ENCODE results near the gene ZNF529. TPM values are rescaled to one million over a fixed set of nuclear protein-coding genes. Genes with fewer than 3 reads are reported as not detected.

The ZNF529 gene
- total and polyA plus RNA-seq, 10 of the 15 experiments (the other 5 are each of a cell fraction or from before 2014, with no cell fraction given): 1.8 to 12.5 (median 4.5) TPM

DNA sequence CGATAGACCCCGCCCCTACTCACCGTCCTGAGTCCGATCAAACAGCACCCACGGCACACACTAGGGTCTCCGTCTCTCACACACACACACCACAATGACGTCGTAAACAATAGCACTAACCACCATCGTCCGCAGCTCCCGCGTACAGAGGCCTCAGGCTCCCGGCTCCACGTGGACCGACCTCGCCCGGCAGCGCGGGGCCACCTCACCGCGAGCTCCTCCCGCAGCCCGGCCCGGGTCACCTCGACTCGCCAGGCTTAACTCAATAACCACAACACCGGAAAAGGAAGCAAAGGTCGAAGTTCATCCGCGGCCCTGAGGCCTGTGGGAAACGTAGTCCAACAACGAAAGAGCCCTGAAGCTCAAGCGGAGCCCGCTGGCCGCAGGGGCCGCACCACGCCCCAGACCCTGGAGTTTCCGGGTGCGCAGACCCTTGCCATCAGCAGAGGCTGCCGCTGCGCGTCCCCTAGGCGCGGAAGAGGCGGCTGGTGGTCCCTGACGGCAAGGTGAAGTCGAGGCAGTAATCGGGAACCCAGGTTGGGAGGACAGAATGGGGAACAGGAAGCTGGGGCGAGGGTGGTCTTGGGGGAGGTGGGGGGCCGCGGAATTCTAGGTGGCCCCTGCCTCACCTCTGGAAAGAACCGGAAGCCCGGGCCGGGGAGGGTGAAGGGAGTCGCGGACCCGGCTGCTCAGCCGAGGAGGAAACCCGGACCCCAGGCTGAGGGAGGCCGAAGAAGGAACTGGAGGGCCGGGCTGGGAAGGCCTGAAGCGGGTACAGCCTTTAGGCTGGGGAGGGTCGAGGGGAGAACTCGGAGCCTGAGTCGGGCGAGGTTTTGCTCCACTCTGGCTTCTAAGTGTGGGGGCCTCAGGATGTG, at the start of gene ZNF529 (continued):
- TF ChIP-seq, protein P1, sequence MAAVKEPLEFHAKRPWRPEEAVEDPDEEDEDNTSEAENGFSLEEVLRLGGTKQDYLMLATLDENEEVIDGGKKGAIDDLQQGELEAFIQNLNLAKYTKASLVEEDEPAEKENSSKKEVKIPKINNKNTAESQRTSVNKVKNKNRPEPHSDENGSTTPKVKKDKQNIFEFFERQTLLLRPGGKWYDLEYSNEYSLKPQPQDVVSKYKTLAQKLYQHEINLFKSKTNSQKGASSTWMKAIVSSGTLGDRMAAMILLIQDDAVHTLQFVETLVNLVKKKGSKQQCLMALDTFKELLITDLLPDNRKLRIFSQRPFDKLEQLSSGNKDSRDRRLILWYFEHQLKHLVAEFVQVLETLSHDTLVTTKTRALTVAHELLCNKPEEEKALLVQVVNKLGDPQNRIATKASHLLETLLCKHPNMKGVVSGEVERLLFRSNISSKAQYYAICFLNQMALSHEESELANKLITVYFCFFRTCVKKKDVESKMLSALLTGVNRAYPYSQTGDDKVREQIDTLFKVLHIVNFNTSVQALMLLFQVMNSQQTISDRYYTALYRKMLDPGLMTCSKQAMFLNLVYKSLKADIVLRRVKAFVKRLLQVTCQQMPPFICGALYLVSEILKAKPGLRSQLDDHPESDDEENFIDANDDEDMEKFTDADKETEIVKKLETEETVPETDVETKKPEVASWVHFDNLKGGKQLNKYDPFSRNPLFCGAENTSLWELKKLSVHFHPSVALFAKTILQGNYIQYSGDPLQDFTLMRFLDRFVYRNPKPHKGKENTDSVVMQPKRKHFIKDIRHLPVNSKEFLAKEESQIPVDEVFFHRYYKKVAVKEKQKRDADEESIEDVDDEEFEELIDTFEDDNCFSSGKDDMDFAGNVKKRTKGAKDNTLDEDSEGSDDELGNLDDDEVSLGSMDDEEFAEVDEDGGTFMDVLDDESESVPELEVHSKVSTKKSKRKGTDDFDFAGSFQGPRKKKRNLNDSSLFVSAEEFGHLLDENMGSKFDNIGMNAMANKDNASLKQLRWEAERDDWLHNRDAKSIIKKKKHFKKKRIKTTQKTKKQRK (IDR thresholded peaks at IDR 0.05; ENCODE audit: low read depth, low read length): no peak
- TF ChIP-seq GABPA (IDR thresholded peaks at IDR 0.05; ENCODE audit: low read depth) (peak; percentile 96), KLF5 (IDR thresholded peaks at IDR 0.05; ENCODE audit: partially characterized antibody) (peak; percentile 89), HDGF (IDR thresholded peaks at IDR 0.05) (peak; percentile 96), NFYB (IDR thresholded peaks at IDR 0.05; ENCODE audit: insufficient read depth, low read depth, low read length) (no peak), MTA3 (IDR thresholded peaks at IDR 0.05; ENCODE audit: borderline replicate concordance, low read length) (no peak), MEF2B (IDR thresholded peaks at IDR 0.05; ENCODE audit: partially characterized antibody, poor library complexity, severe bottlenecking) (no peak), CHD2 (IDR thresholded peaks at IDR 0.05; ENCODE audit: borderline replicate concordance, low read depth, low read length) (peak; percentile 74; the same call in 1 of the 2 replicates), BCL11A (IDR thresholded peaks at IDR 0.05; ENCODE audit: low read depth, low read length) (no peak), CHD1 (IDR thresholded peaks at IDR 0.05; ENCODE audit: low read depth, low read length) (no peak), RB1 (IDR thresholded peaks at IDR 0.05; ENCODE audit: borderline replicate concordance) (peak; percentile 69; the same call in 1 of the 2 replicates), KDM1A (IDR thresholded peaks at IDR 0.05; ENCODE audit: borderline replicate concordance) (no peak), RAD21 (IDR thresholded peaks at IDR 0.05; ENCODE audit: insufficient read depth, low read depth, low read length) (no peak)
- TF ChIP-seq, protein P2, sequence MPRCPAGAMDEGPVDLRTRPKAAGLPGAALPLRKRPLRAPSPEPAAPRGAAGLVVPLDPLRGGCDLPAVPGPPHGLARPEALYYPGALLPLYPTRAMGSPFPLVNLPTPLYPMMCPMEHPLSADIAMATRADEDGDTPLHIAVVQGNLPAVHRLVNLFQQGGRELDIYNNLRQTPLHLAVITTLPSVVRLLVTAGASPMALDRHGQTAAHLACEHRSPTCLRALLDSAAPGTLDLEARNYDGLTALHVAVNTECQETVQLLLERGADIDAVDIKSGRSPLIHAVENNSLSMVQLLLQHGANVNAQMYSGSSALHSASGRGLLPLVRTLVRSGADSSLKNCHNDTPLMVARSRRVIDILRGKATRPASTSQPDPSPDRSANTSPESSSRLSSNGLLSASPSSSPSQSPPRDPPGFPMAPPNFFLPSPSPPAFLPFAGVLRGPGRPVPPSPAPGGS (IDR thresholded peaks at IDR 0.05; ENCODE audit: borderline replicate concordance, insufficient read depth, low read depth, low read length, poor library complexity, severe bottlenecking): no peak
- TF ChIP-seq, protein P3, sequence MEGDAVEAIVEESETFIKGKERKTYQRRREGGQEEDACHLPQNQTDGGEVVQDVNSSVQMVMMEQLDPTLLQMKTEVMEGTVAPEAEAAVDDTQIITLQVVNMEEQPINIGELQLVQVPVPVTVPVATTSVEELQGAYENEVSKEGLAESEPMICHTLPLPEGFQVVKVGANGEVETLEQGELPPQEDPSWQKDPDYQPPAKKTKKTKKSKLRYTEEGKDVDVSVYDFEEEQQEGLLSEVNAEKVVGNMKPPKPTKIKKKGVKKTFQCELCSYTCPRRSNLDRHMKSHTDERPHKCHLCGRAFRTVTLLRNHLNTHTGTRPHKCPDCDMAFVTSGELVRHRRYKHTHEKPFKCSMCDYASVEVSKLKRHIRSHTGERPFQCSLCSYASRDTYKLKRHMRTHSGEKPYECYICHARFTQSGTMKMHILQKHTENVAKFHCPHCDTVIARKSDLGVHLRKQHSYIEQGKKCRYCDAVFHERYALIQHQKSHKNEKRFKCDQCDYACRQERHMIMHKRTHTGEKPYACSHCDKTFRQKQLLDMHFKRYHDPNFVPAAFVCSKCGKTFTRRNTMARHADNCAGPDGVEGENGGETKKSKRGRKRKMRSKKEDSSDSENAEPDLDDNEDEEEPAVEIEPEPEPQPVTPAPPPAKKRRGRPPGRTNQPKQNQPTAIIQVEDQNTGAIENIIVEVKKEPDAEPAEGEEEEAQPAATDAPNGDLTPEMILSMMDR (IDR thresholded peaks at IDR 0.05 in 2 of 3, conservative IDR thresholded peaks at IDR 0.05 in 1 of 3; ENCODE audit: control insufficient read depth in 2 of 3, extremely low read depth in 1 of 3, insufficient read depth in 1 of 3, low read depth in 3 of 3, low read length in 3 of 3): no peak
- TF ChIP-seq, protein P4, sequence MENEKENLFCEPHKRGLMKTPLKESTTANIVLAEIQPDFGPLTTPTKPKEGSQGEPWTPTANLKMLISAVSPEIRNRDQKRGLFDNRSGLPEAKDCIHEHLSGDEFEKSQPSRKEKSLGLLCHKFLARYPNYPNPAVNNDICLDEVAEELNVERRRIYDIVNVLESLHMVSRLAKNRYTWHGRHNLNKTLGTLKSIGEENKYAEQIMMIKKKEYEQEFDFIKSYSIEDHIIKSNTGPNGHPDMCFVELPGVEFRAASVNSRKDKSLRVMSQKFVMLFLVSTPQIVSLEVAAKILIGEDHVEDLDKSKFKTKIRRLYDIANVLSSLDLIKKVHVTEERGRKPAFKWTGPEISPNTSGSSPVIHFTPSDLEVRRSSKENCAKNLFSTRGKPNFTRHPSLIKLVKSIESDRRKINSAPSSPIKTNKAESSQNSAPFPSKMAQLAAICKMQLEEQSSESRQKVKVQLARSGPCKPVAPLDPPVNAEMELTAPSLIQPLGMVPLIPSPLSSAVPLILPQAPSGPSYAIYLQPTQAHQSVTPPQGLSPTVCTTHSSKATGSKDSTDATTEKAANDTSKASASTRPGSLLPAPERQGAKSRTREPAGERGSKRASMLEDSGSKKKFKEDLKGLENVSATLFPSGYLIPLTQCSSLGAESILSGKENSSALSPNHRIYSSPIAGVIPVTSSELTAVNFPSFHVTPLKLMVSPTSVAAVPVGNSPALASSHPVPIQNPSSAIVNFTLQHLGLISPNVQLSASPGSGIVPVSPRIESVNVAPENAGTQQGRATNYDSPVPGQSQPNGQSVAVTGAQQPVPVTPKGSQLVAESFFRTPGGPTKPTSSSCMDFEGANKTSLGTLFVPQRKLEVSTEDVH (IDR thresholded peaks at IDR 0.05; ENCODE audit: low read depth, partially characterized antibody): no peak
- TF ChIP-seq, protein P5, sequence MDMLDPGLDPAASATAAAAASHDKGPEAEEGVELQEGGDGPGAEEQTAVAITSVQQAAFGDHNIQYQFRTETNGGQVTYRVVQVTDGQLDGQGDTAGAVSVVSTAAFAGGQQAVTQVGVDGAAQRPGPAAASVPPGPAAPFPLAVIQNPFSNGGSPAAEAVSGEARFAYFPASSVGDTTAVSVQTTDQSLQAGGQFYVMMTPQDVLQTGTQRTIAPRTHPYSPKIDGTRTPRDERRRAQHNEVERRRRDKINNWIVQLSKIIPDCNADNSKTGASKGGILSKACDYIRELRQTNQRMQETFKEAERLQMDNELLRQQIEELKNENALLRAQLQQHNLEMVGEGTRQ (IDR thresholded peaks at IDR 0.05; ENCODE audit: borderline replicate concordance, low read depth, low read length): no peak

Measured in GM12878 (cell line).